Measurements from ENCODE around the gene SCFD2.

Gene SCFD2

GRCh38 chr4:53132132-53132891 lies 233.5 kb downstream of the SCFD2 start:
- DNase-seq: no peak

DNA sequence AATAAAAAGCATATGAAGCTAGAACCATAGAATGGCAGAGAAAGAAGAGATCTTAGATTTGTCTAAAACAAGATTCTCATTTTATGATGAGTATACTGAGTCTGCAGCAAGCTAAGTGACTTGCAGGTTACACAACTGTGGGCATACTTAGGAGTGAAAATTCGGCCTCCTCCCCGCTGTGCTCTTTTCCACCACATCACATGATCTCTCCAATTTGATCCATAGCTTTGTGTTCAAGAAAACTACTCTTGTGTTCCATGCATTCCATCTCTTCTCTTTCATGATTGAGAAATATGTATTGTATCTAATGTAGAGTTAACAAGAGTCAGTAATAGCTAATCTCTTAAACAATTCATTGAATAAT lies 234.3 kb downstream of the SCFD2 start:
- DNase-seq: no peak

- no peak for DNase-seq
These were observed 234.8 kb downstream of the SCFD2 start for GRCh38 chr4:53130896-53131561.

DNA sequence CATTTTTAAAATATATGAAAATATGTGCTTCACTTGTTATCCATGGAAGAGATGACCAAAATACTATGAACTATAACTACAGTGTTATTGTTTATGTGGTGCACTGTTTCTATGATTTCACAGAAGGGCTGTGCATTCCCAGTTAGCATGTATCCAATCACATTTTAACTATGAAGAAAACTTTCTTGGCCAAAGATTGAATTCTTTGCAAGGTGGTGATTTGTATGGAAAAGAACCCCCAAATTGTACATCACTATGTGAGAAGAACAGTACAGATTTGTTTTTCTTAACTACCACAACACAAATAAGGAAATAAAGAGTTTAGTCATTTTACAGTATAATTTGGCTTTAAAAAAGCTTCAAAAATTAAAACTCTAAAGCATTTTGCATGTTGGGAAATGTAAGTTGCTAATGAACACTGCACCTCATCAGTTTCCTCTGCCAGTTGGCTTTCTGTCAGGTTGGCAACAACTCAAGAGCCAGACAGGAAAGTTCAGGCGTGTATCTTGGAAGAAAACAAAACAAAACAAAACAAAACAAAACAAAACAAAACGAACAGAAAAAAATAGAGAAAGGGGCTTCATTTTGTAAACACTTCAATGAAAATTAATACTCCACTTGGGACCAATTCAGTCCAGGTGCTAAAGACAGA lies 237.0 kb downstream of the SCFD2 start:
- DNase-seq: no peak

GRCh38 chr4:53128231-53128630 lies 237.6 kb downstream of the SCFD2 start:
- no peak for DNase-seq

DNA sequence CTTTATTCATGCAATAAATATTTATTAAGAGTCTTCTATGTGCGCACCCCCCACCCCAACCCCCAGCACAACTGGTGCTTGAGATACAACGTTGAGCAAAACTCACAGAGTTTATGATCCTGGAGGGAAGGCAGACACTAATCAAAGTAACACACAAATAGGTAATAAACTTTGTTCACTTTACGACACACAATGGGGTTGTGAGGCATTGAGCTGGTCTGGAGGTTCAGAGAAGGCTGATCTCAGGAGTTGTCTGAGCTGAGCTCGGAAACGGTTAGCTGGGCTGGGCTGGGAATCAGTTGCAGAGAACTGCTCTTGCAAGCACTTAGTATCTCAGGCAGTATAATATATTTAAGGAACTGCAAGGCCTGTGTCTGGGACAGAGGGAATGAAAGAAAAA lies 238.5 kb downstream of the SCFD2 start:
- no peak for DNase-seq

DNA sequence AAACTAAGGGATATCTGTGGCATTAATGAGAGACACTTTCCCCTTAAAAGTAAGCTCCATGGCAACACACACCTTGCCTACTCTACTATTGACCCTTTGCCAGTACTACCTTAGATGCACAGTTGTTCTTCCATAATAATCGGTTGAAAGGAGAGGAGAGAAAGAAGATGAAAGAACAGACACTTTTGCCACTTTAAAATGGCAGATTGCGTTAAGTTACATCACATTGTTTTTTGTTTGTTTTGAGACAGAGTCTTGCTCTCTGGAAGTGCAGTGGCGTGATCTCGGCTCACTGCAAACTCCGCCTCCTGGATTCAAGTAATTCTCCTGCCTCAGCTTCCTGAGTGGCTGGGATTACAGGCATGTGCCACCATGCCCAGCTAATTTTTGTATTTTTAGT lies 239.8 kb downstream of the SCFD2 start:
- DNase-seq: no peak

DNA sequence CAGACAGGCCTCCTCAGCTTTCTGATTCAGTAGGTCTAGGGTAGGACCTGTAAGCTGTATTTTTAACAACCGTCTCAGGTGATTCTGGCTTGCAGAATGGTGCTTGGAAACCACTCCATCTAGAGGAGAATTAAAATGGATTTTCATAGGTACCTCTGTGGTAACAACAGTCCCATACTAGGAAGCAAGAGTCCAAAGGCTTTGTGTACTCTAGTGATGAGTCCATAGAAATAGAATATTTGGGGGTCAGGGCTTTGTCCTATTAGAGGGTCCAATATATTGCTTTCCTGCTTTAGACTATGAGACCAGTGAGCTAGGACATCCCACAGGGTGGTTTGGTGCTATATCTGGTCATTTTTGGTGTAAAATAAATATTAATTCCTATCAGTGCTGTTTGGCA lies 242.0 kb downstream of the SCFD2 start:
- DNase-seq: no peak

DNA sequence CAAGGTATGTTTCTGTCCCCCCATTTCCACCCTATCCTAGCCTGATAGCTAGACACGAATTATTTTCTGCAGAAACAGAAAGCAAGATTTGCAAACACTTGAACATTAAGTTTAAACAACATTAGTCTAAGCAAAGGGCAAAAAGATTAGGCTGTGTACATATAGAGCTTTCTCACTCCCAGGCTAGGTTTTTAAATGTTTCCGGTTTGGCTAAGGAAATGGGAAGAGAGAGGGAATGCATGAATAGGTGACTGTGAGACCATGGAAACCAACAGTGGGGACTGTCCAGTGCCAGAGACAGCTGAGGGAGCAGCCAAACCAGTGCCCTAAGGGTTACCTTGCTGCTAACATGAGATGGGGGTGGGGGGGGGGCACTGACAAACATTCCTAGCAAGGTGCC lies 242.7 kb downstream of the SCFD2 start:
- DNase-seq: no peak

GRCh38 chr4:53122280-53123116 lies 243.4 kb downstream of the SCFD2 start:
- DNase-seq: no peak

DNA sequence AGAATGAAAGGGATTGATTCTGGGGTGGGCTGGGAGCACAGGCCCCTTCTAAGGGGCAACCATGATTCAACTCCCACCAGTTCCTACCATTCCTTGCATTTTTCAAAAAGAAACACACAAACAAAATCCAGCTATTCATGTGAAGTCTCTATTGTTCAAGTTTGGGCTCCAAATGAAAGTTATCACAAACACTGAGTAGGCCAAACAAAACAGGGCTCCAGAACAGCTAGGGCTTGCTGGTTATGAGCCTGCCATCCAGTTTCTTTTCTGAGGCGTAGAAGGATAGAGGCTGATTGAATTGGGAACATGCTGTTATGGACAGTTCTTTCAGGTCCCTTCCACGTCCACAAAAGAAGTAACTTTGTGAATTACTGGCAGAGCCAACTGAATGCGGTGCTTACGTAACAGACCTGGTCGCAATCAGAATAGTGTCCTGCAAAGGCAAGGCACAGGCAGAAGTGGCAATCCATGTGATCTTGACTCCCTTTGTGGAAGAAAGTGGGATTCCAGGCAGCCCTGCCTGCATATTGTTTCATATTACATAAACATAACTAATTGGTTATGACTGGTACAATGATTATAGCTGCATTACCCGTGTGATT lies 244.5 kb downstream of the SCFD2 start:
- no peak for DNase-seq

DNA sequence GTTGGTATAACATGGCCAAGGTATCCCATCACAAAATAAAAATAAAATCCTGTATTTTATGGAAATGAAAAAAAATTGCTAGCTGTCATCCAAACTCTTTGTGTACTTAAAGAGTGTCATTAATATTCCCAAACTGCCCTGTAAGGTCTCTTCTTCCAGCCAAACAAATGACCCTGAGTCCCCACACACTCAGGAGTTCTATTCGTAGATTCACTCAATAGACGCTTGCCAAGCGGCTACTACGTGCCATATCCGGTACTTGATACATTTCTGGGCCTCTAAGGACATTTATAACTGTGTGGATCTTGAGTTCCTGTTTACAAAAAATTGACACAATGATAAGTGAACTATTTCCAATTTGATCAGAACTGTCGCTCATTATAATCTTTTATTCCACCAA lies 245.1 kb downstream of the SCFD2 start:
- DNase-seq: no peak

GRCh38 chr4:53119680-53120079 lies 246.2 kb downstream of the SCFD2 start:
- no peak for DNase-seq

DNA sequence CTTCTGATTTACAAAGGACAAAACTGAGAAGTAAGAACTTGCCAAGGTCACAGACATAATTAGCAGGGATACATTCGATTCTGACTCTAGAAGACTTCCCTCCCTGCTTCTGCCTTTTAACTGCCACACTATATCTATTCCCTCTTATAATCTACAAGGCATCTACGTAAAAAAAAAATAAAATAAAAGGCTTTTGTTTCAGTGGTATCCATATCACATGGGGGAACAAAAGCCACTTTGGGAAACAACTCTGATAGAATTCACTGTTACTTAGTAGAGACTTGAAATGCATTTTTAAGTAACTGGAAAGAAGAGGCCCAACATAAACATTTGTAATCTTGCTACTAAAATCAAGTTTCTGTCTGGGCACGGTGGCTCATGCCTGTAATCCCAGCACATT lies 247.2 kb downstream of the SCFD2 start:
- no peak for DNase-seq

DNA sequence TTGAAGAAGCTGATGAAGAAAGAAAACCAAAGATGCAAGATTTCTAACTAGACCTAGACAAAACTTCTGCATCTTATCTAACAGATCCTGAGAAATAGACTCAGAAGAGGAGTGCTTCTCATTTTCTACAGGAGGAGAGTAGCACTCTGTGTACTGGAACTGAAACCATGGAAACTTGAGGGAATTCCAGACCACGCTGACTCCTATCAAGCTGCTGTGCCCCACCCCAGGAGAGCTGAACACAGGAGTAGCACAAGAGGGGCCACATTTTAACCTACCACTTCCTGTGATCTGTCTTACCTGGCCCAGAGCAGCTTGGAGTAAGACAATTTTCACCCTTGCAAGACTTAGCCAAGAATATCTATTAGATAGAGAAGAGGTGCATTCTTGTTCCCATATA lies 248.9 kb downstream of the SCFD2 start:
- DNase-seq: no peak

GRCh38 chr4:53113431-53114225 lies 252.2 kb downstream of the SCFD2 start:
- no peak for DNase-seq

DNA sequence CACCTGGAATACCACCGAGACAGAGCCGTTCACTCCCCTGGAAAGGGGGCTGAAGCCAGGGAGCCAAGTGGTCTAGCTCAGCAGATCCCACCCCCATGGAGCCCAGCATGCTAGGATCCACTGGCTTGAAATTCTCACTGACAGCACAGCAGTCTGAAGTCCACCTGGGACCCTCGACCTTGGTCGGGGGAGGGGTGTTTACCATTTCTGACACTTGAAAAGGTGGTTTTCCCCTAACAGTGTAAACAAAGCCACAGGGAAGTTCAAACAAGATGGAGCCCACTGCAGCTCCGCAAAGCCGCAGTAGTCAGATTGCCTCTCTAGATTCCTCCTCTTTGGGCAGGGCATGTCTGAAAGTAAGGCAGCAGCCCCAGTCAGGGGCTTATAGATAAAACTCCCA lies 260.5 kb downstream of the SCFD2 start:
- DNase-seq: no peak

- no peak for DNase-seq
These were observed 262.4 kb downstream of the SCFD2 start for GRCh38 chr4:53103481-53103880.

DNA sequence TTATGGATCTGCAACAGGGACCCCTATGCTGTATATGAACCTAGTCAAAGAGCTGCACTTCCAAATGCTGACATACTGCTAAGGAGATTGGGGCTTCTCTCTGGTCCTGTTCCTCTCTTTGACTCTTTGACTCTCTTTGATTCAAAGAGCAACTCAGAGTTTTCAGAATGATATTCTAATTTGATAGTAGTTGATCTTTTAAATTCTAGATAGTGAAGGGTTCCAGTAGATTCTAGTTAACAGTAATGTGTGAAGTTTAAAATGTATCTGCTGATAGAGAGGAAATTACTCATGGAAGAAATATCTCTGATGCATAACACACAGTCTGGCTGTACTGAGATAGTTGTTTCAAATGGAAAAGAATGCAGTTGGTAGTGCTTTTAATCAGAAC lies 264.7 kb downstream of the SCFD2 start:
- DNase-seq: no peak

- no peak for DNase-seq
These were observed 265.2 kb downstream of the SCFD2 start for GRCh38 chr4:53100501-53101190.

- DNase-seq: no peak
These were observed 267.2 kb downstream of the SCFD2 start for GRCh38 chr4:53098681-53099121.

Measured in Kasumi-1 (cell line).